ENCODE results near the gene GALNT3. TPM values are rescaled to one million over a fixed set of nuclear protein-coding genes. Genes with fewer than 3 reads are reported as not detected.
A peak's percentile ranks its signal among the peaks of the same experiment; 100 is the strongest.

The GALNT3 gene
- total RNA-seq, 1 donor from 2014 or later, result 0.37 TPM

DNA sequence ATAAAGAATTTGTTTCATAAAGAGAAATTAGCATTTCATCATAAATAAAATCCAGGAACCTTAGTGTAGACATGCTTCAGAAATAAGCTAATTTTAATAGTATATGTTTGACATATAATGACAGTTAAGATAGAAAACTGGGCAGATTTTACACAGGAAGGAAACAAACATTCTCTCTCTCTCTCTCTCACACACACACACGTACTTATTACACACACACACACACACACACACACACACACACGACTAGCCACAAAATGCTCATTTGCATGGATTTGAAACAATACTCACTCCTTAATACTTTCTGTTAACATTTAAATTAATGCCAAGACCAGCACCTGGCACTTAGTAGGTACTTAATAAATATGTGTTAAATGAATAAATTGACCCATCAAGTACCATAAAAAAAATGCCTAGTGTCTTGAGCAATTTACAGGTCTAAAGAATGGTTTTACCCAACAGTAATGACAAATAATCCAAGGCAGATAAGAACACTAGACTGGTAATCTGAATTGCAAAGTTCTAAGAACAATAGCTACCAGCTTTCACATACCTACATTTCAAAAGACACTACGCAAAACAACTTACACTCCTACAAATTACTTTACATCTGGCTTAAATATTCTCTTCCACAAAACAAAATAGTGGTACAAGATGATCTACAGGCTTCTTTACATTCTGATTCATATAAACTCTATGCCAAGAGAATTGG, 2.9 kb upstream of the GALNT3 start:
- no peak for DNase-seq (ENCODE audit: low read depth)

DNA sequence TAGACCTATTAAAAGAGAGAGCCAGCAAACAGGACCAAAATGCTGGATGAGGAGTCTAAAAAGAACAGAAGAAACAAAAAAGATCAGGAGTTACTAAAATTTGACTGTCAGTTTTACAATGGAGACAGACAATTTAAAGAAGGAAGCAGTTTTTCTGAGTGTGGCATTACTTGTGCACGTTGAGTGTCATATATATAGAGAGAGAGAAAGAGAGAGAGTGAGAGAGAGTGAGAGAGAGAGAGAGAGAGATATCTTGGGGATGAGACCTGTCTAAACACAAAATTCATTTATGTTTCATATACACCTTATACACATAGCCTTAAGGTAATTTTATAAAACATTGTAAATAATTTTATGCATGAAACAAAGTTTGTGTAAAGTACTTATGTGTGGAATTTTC, 2.1 kb upstream of the GALNT3 start:
- DNase-seq (ENCODE audit: low read depth), result no peak

DNA sequence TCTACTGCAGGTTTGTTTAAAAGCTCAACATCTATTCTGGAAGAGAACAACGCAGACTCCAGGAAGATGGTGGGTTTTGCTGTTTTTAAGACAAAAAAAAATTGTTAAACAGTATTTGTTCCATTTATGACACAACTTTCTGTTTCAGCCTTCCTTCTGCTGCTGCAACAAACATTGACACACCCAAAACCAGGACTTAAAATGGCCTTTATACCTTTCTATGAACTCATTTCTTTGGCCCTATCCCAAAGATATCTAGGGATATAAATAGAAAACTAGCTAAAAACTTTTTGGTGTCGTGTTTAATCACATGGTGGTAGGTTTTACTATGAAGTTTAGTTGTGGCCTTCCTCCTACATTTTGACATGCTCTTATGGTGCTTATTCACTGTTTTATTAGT, 964 bp upstream of the GALNT3 start:
- DNase-seq (ENCODE audit: low read depth), result peak; percentile 39

DNA sequence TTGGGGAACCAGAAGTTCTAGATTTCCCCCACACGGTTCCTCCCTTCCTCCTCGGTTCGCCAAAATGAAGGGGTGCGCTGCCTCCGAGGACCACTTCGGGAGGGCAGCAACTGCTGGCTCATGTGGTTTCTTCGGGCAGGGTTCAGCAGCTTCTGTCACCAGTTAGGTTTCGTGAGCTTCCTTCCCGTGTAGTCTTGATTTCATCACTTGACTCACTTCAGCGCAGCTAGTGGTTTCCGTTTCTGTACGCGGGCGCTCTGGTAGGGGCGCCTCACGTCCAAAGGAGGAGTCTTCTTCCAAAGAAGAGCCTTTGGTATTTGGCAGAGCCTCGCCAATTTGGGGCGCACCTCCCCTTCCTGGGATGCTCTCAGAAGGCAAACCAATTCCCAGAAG, 485 bp upstream of the GALNT3 start:
- peak; percentile 30 for DNase-seq (ENCODE audit: low read depth)

DNA sequence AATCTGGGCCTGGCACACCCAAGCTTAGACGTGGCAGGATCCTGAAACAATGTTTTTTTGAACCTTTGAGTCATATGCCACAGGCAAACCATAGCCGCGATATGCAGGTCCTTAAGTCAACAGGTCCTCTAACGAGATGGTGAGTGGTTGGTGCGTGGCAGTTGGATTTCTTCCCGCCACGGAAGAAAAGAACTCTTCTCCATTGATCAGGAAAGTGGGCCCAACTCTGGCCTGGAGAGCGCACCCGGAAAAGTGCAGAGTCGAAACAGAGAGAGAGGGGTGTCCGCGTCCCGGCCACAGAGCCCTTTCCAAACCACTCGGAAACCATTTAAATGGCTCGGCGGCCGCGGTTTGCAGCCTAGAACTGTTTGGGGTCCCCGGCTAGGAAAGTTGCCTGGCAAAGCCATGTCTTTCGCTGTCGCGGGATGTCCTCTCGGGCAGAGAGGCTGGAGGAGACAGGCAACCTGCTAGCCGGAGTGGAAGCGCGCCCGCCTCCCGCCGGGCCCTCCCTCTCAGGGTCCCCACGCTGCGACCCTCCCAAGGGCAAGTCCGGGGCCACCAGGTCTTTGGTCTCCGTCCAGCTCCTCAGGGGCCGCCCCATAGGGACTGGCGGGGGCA, 777 bp downstream of the GALNT3 start:
- no peak for DNase-seq (ENCODE audit: low read depth)

DNA sequence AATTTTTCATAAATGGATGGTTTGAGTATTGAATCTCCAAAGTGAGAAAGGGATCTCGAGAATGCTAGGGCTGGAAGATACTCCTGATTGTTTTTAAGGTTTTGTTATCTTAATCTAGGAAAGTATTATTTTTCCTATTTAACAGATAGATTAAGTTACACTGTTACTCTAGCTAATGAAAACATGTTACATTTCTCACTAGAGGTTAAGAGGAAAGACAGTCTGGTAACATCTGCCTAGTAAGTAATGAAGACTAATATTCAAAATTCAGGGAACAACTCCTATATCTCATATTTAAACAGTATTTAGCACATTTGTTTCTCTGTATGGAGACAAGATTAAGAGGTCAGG, 2.0 kb downstream of the GALNT3 start:
- DNase-seq (ENCODE audit: low read depth), result no peak

DNA sequence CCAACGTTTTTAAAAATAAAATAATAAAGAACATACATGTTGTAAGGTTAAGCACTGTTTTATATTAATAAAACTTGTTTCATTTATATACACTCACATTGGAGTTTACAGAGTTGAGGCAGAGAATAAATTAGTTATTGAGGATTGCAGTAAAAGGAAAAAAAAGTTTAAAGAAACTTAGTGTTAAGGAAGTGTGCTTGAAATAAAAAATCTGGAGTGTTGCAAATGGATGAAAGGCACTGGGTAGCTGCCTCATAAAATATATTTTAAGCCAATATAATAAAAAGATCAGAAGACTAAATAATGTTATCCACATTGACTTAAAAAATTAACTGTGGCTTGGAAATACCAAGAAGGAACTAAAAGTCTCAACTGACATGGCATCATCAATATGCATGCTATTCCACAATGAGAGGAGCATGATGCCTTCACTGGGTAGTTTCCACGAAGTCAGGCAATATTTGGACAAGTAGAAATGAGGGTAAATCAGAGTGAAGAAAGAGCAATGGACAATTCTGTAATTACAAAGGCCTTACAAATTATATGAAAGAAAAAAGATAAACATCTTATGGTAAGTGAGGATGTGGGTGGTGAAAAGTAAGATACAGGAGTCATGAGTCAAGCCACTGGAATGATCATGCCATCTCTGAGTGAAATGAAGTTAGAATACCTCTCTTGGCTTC, 2.5 kb downstream of the GALNT3 start:
- DNase-seq (ENCODE audit: low read depth), result peak; percentile 7

DNA sequence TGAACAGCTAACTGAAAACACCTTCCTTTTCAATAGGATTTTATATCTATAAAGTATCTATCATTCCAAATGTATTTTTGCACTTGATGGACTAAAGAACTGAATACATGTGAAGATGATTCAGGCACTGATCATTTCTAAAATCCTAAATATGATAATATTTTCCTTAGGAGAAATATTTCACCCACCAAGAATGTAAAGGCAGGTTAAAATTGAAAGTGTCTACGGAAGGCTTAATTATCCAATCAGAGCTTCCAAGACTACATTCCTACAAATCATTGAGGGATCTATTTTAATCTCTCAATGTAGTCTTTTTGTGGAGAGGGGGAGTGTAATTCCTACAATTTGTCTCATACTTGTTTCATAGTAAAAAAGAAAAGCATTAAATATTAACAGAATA, 3.6 kb downstream of the GALNT3 start:
- no peak for DNase-seq (ENCODE audit: low read depth)

DNA sequence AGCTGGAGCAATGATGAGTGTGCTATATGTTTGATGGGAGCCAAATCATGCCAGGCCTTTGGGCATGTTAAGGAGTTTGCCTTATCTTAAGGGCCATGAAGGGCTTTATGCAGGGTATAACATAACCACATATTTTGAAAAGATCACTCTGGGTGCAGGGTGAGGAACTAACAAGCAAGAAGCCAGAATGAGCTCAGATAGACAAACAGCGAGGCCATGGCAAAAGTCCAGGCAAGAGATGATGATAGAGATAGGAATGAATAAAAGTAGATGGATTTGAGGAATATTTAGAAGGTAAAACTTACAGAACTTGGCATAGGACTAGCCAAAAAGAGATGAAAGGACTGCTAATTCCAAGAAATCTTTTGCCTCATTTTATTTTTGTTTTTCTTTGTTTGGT, 6.7 kb downstream of the GALNT3 start:
- no peak for DNase-seq (ENCODE audit: low read depth)

DNA sequence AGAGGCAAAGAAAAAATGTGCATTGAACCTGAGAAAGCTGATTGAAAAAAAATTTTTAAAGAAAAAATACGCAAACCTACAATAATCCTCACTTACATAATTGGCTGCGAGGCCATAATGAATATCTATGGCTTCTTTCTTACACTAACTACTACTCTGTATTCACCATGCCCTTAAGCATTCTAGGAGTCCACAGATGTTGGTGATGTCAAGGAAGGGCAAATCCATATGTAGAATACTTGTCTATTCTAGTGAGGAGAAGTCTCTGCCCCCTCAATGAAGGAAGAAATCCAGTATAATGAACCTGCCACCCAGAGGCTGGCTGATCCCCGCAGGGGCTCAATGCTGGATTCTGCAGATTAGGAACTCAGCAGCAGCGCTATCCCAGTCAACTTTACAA, 14.3 kb downstream of the GALNT3 start:
- DNase-seq (ENCODE audit: low read depth), result no peak

DNA sequence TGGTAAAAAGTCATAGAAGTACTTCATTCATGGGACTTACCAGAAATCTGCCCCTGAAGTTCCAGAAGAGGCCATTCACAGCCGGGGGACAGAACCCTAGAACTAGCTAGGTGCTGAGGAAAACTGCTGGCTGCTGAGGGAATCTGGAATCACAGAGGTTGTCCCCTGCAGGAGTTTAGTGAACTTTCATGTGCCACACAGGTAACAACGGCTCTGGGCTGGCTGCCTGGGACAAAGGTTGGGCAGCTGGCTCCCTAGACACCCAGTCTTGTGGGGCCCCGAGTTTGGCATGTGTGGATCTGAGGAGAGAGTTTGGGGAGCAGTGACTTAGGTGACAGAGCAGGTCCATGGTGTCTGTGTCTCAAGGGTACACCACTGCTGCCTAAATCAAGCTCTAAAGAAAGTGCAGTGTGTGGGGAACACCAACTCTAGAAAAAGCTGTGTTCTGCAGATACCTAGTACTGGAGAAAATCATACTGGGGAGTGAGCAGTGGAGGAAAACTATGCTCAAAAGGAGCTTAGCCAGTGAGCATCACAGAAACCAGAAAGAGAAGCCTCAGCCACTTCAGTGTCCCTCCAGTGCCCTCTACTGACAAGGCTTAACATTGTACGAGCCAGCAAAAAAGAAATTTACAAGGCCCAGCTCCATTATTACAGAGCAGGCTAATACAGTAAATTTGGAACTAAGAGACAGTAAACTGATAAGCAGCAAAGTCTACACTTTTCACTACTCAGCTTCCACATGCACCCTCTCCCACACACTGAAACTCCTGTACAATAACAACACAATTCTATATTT, 15.2 kb downstream of the GALNT3 start:
- no peak for DNase-seq (ENCODE audit: low read depth)

DNA sequence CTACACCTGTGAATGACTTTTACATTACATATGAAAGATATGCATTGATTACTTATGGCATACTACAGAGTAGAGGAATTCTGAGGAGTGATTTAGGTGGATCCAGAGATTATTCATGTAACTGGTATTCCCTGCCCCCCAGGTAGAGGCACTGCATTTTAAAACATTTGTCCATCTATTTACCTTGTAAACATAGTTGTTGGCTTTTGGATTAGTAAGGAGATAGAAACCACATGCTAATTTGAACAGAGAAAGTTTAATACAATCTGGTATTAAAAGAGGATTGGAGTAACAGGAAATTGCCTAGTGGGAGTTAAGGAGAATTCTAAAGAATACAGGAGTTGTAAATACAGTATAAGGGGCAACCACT, 15.9 kb downstream of the GALNT3 start:
- no peak for DNase-seq (ENCODE audit: low read depth)

DNA sequence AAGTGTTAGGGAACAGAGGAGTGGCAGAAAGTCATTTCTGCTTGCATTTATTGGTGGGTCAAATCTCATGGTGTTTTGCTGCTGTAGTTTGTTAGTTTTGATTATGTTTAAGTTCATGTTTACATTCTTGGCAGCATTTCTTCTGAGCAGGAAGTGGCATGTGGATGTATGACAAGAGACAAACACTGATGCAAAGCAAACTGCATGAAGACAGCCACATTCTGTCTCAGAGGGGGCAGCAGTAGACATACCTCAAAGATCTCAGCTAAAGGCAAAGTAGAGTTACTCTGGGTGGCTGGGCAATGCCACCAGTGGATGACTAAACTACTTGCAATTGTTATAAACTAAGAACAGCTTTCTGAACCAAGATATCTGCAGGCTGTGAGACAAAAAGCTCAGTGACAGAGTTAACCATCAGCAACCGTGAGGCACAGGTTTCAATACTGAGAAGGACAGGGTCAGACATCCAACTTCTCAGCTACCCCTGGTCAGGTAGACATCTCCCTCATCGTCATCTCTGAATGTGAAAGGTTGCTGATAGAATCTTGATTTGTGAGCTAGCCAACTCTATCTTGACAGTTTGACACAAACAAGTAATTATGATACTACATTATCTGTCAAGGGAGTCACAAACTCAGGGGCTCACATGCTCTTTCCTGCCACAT, 16.4 kb downstream of the GALNT3 start:
- no peak for DNase-seq (ENCODE audit: low read depth)

DNA sequence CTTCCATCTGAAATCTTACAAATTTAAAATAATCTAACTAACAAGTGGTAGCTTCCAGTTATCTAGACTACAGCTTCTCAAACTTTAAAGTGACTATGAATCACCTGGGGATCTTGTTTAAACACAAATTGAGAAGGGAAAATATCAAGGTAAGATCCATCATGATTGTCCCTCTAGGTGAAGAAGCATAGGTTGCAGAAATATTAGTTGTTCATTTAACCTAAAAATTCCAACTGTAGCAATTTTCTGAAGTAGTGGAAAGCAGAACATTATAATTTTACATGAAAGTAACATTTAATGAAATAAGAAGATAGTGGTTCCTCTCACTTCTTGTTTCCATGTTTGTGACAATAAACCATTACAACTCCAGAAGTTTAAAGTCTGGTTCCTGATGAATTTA, 17.3 kb downstream of the GALNT3 start:
- DNase-seq (ENCODE audit: low read depth), result no peak

DNA sequence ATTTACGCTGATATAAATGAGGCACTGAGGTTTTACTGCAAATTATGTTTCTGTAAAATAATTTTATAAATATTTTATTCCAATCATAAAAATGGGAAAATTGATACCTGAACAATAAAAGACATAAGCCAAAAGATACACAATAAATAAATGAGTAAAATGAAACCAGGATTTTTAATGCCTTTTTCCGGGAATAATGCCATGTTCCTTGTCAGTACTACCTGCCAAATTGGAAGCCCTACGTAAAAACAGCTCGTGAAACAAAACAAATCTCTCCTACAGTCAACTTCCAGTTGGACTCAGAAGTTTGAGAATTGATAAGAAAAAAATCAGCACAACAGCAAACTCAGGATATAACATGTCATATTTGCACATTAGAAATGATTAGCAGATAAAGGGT, 18.0 kb downstream of the GALNT3 start:
- no peak for DNase-seq (ENCODE audit: low read depth)

DNA sequence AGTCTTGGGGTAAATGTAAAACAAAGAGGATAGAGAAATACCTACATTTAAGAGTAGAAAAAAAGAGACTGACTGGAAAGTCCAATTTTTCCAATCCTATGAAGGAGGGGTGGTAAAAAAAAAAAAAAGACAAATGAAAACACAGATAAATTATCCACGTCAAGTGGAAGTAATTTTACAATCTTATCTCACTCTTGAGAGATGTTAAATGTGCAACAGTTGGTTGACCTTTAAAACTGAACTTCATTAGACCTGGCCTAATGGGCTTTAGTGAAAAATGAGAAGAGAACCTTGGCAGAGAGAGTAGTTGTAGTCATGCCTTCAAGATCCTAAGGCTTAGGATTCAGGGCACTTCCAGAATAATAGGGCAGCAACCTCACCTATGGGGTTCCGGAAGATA, 20.4 kb downstream of the GALNT3 start:
- DNase-seq (ENCODE audit: low read depth), result no peak

DNA sequence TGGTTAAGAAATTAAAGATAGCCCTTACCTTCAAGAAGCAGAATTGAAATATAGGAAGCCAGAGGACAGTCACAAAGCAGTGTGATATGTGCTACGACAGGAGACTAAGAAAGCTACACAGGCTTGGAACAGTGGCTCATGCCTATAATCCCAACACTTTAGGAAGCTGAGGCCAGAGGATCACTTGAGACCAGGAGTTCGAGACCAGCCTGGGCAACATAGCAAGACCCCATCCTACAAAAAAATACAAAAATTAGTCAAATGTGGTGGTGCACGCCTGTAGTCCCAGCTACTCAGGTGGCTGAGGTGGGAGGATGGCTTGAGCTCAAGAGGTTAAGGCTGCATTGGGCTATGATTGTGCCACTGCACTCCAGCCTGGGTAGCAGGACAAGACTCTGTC, 21.9 kb downstream of the GALNT3 start:
- no peak for DNase-seq (ENCODE audit: low read depth)

DNA sequence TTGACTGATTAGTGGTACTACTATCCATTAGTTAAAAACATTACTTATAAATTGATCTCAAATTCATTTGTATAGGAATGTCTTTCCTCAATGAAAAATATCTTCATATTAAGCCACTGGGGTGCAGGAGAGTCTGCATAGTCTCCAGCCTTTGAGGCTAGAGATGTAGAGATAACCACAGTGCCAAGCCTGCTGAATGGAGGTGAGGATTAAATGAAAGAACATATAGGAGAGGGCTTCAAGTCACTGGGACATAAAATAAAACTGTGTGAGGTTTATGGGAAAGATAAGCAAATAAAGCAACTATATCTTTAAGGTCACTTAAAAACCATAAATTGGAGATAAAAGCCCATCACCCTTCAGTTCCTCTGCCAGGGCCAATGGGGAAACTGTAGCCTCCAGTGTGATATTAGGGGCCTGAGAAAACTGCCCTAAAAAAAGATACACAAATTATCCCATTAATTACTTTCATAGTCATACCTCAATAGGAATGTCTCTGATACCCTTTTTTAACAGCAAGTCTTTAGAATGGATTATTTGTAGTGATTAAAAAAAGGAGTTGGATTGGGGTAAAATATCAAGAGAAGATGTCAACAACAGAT, 27.6 kb downstream of the GALNT3 start:
- no peak for DNase-seq (ENCODE audit: low read depth)

DNA sequence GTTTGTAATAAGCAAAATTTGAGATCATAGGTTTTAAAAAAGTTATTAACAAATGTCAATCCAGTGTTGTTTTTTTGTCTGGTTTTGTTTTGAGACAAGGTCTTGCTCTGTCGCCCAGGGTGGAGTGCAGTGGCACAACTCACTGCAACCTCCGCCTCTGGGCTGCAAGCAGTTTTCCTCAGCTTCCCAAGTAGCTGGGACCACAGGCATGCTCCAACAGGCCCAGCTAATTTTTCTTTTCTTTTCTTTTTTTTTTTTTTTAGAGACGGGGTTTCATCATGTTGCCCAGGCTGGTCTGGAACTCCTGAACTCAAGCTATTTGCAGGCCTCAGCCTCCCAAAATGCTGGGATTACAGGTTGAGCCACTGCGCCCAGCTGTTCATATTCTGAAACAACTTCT, 31.3 kb downstream of the GALNT3 start:
- DNase-seq (ENCODE audit: low read depth), result no peak

DNA sequence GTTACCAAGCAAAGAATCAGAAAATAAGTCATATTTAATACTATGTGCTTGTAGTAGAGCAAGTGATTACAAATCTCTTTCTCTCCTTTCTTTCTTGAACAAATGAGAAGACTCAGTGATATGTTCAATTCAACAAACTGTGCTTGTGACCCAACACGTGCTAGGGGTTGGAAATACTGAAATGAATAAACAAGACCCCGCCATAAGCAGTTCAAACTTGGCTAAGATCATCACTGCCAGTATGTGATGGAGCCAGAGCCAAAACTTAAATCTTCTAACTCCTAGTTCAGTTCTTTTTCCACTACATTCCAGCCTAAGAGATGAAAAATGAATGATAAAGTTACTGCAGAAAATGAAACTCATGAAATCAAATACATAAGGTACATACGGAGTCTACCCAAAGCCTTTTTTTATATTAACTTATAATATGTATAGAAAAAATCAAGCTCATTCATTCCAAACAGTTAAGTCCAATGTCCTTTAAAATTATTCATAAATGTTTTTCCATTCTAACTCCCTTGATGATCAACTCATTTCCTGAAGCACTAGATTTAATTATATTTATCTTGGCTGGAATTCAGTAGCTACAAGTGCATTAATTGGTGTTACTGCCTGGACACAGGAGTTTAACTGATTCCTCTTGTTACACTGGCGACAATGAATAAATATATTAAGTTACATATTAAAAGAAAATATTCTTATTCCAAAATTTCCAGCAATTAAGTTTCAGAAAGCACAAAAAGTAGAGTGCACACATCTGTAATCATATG, 36.0 kb downstream of the GALNT3 start:
- DNase-seq (ENCODE audit: low read depth), result no peak
